Measurements from ENCODE around the gene KCNK3. TPM values are rescaled to one million over a fixed set of nuclear protein-coding genes. Genes with fewer than 3 reads are reported as not detected.

KCNK3 gene
- total RNA-seq, 1 experiment from 2014 or later, result 0.09 TPM

DNA sequence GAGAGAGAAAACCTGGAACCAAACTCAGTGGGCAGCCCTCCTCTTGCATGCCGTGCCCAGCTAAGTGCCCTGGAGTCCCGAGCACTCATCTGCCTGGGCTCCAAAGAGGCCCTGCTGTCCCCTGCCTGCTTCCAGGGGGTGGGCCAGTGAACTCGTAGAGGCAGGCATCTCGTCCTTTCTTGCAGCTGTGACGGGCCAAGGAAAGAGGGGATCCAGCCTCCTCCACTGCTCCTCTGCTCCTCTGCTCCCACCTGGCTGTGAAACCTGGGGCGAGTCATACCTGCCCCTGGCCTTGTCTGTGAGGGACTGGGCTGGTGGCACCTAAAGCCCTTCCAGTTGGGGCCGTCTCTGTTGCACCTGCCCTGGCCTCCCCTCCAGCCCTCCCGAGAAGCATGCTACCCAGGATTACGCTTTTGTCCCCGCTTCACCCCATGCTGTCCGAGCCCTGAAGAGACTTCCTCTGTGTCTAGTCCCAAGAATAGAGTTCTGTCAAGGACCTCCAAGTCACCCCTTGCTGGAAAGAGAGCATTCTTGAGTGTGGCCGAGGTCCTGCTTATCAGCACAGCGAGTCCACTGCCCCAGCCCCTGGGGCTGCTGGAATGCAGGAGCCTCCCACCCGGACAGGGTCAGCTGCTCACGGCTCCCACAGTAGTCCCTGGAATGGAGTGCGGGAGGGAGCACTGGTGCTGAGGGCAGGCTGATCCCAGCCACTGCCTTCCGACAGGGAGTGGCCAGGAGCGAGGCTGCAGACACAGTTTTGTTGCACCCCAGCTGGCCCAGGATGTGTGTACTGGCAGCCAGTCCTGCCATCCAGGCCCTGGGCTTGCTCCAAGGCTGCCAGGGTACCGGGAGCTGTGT, 14.3 kb downstream of the KCNK3 start:
- Mint-ChIP-seq H3K4me1 (peaks cover 4 to 26% of the 10 kb centered on the region in 2 experiments), H3K9me3 (no peaks in the 10 kb centered on the region), H3K36me3 (ENCODE audit: insufficient read depth in 1 of 3, low read depth in 3 of 3) (no peaks in the 10 kb centered on the region), H3K4me3 (no peak overlapping the region), H3K27ac (no peak overlapping the region), H3K27me3 (ENCODE audit: low read depth) (peaks cover 24% of the 10 kb centered on the region)
- Histone ChIP-seq H3K56ac (ENCODE audit: insufficient read length, low read depth, low read length) (no peak overlapping the region), H3K79me2 (ENCODE audit: insufficient read depth, low read length) (no peaks in the 10 kb centered on the region), H3K4ac (ENCODE audit: low read depth, low read length) (no peak overlapping the region), H4K20me1 (ENCODE audit: control insufficient read depth, insufficient read depth, insufficient read length) (no peaks in the 10 kb centered on the region), H2BK15ac (ENCODE audit: low read depth, low read length) (no peak overlapping the region), H3K9me3 (ENCODE audit: control insufficient read depth, low read depth, low read length) (no peaks in the 10 kb centered on the region), H2BK120ac (ENCODE audit: low read depth, low read length, poor library complexity, severe bottlenecking) (no peak overlapping the region), H3K14ac (ENCODE audit: insufficient read depth, low read length) (no peak overlapping the region; the same call in 1 of the 2 replicates), H2AFZ (ENCODE audit: low read length) (no peak overlapping the region), H3K79me1 (ENCODE audit: insufficient read depth, low read depth, low read length, poor library complexity, severe bottlenecking) (no peaks in the 10 kb centered on the region), H3T11ph (ENCODE audit: low read length) (no peak overlapping the region), H3K27ac (ENCODE audit: insufficient read length, low read depth, low read length) (no peak overlapping the region), H3K27me3 (ENCODE audit: insufficient read depth, low read length) (no peaks in the 10 kb centered on the region), H2BK5ac (ENCODE audit: insufficient read length, low read length) (no peak overlapping the region), H3K23ac (ENCODE audit: insufficient read length, low read depth, low read length) (no peak overlapping the region), H4K8ac (replicated peaks; ENCODE audit: insufficient read length, low read depth, low read length) (no peak overlapping the region), H2BK20ac (ENCODE audit: low read depth, low read length, poor library complexity, severe bottlenecking) (no peak overlapping the region), H3K9ac (ENCODE audit: extremely low read depth, insufficient read length, low read length) (no peak overlapping the region), H2AK5ac (ENCODE audit: insufficient read length, low read length) (no peak overlapping the region), H3K18ac (ENCODE audit: insufficient read length, low read depth, low read length) (no peak overlapping the region), H3K4me2 (ENCODE audit: insufficient read depth, insufficient read length, low read length) (no peak overlapping the region), H4K91ac (ENCODE audit: insufficient read length, low read depth, low read length) (no peak overlapping the region), H3K23me2 (ENCODE audit: insufficient read length, low read depth, low read length, poor library complexity, severe bottlenecking) (no peaks in the 10 kb centered on the region), H3K4me1 (ENCODE audit: insufficient read depth, low read length) (no peaks in the 10 kb centered on the region), H2BK12ac (ENCODE audit: insufficient read length, low read depth, low read length) (no peak overlapping the region), H4K5ac (ENCODE audit: insufficient read length, low read depth, low read length) (no peak overlapping the region)
- TF ChIP-seq, protein P1, sequence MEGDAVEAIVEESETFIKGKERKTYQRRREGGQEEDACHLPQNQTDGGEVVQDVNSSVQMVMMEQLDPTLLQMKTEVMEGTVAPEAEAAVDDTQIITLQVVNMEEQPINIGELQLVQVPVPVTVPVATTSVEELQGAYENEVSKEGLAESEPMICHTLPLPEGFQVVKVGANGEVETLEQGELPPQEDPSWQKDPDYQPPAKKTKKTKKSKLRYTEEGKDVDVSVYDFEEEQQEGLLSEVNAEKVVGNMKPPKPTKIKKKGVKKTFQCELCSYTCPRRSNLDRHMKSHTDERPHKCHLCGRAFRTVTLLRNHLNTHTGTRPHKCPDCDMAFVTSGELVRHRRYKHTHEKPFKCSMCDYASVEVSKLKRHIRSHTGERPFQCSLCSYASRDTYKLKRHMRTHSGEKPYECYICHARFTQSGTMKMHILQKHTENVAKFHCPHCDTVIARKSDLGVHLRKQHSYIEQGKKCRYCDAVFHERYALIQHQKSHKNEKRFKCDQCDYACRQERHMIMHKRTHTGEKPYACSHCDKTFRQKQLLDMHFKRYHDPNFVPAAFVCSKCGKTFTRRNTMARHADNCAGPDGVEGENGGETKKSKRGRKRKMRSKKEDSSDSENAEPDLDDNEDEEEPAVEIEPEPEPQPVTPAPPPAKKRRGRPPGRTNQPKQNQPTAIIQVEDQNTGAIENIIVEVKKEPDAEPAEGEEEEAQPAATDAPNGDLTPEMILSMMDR (conservative IDR thresholded peaks at IDR 0.05), result no peak
- no CpG with 5 or more reads among the region's 19 CpGs for WGBS (ENCODE audit: extremely low coverage, insufficient read length, low lambda C conversion rate)
- no peak for DNase-seq

All from H9 (cell line).